Heart left ventricle (tissue), 16 donors: Measurements from ENCODE around the gene NDUFAF8. TPM values are rescaled to one million over a fixed set of nuclear protein-coding genes. Genes with fewer than 3 reads are reported as not detected.

Source experiments
- ATAC-seq, 4 donors: fragments of 200-7000 bp; cut with Tn5 transposase; one replicate each; pipeline ENCODE4 v1.9.1; 2020 to 2022; ENCODE audit warnings: moderate library complexity in 4 of 4, mild to moderate bottlenecking in 3 of 4, moderate number of reproducible peaks in 1 of 4
- DNase-seq, 5 donors: peaks; one replicate each; pipeline ENCODE4 v3.0.0-alpha.2; 2020
- H3K27ac ChIP-seq, 12 donors: fragments of 200-600 bp; sonication (generic) in 4 of 12; one replicate each; pipeline versions ENCODE4 v1.5.0 to v1.8.0; 2016 to 2022; ENCODE audit warnings: mild to moderate bottlenecking in 2 of 12
- H3K27me3 ChIP-seq, 9 donors: fragments of 200-600 bp; sonication (generic) in 2 of 9; one replicate each; pipeline versions ENCODE4 v1.5.1 to v1.8.0; 2016 to 2022; ENCODE audit warnings: mild to moderate bottlenecking in 3 of 9
- H3K36me3 ChIP-seq, 9 donors: fragments of 200-600 bp; sonication (generic) in 2 of 9; one replicate each; pipeline versions ENCODE4 v1.5.0 to v1.8.0; 2018 to 2022; ENCODE audit warnings: mild to moderate bottlenecking in 2 of 9
- H3K4me1 ChIP-seq, 12 donors: fragments of 200-600 bp; sonication (generic) in 4 of 12; one replicate each; pipeline versions ENCODE4 v1.5.0 to v1.8.0; 2016 to 2022; ENCODE audit warnings: mild to moderate bottlenecking in 3 of 12
- H3K4me3 ChIP-seq, 12 donors: fragments of 200-600 bp; sonication (generic) in 4 of 12; one replicate each; pipeline versions ENCODE4 v1.5.0 to v1.8.0; 2017 to 2022; ENCODE audit warnings: mild to moderate bottlenecking in 9 of 12, moderate library complexity in 4 of 12
- H3K9me3 ChIP-seq, 12 donors: fragments of 200-600 bp; sonication (generic) in 4 of 12; one replicate each; pipeline versions ENCODE4 v1.5.0 to v1.8.0; 2016 to 2022; ENCODE audit warnings: mild to moderate bottlenecking in 1 of 12
- CTCF ChIP-seq, 12 donors: fragments of 200-600 bp; sonication (generic) in 4 of 12; IDR thresholded peaks; one replicate each; pipeline versions ENCODE4 v1.5.0 to v1.8.0; 2018 to 2022; ENCODE audit warnings: antibody characterized with exemption in 12 of 12, mild to moderate bottlenecking in 5 of 12
- POLR2A ChIP-seq, 2 donors: fragments of 450-650 bp; IDR thresholded peaks; one replicate each; pipeline ENCODE4 v1.6.1; 2017; ENCODE audit warnings: antibody characterized with exemption in 2 of 2, mild to moderate bottlenecking in 2 of 2, moderate library complexity in 2 of 2
- WGBS, 4 donors: extraction: QIAGEN DNeasy Blood & Tissue Kit in 2 of 4; methylation state at CpG; one replicate each; pipeline versions ENCODE4 v1.1.5 to v1.1.7; 2013 to 2018; 5-methylcytosine and 5-hydroxymethylcytosine counted together
- intact Hi-C, 10 donors: fragments of 100-400 bp; cut with DNase I; formaldehyde crosslinking; loops; one replicate each; pipeline versions ENCODE4 v1.11.1 to v1.14.2; 2022
- polyA plus RNA-seq, 2 donors: library from polyadenylated mRNA; stranded (reverse); fragments of 200-250 nt; gene quantifications; one replicate each; pipeline ENCODE4 v1.2.3, GENCODE V29; 2013
- total RNA-seq, 9 donors: library from RNA; depleted of rRNA in 2 of 9; stranded (reverse); fragments of >200 nt in 2 of 9; fragmentation: NEBNext Ultra II Directional in 3 of 9; extraction: Animal tissue kit (Norgen Biotek cat#: 25700) in 3 of 9; gene quantifications; one replicate each; pipeline versions ENCODE4 v1.1.0 to v1.2.4, GENCODE V29; 2016 to 2023
- donor health status: ischemic (EF 13 %, LVEDD 7.1; RV severe dilation, severe dysfunction).
- donor health status: healthy with polysubstance abuse.
- donor health status: DM: no; HTN: yes; CAD: no.
- donor health status: DM: no; HTN: no; CAD: no.
- donor health status: ischemic (EF 25% LVEDD 6.9; RV normal size, moderate dysfunction).
- donor health status: ischemic (EF 25% LVEDD 5.7; RV mildly dilated, moderate dysfunction).
- donor health status: healthy.
- donor health status: DM: yes; HTN: yes; CAD: no.
- donor health status: ischemic (EF 35%, LVEDD 5.7; RV mildly dilated, moderate dysfunction).
- donor health status: nonischemic (EF 11% LVEDD 7.7; RV severe dilation, severe dysfunction).
- donor health status: DM: yes; HTN: yes; CAD: no.
- donor health status: PGD.
- donor health status: ischemic (EF 29% LVEDD 5.4; RV normal size, mild dysfunction).
- donor health status: nonischemic (EF 23%, LVEDD 6.1; RV moderate dilation, normal function).

NDUFAF8 gene
- total and polyA plus RNA-seq, 11 donors = 26.7 to 77.1 (median 50.2) TPM

GRCh38 chr17:81213978-81214377, 25.1 kb upstream of the NDUFAF8 start:
- peaks cover 0 to 9% (median 0%) of the 10 kb centered on the region in 12 donors for H3K4me1 ChIP-seq
- WGBS, 4 donors = 95 to 97% (median 97%) methylated on average over 8 of the region's 8 CpGs
- peaks cover 0 to 5% (median 0%) of the 10 kb centered on the region in 9 donors for H3K36me3 ChIP-seq
- TF ChIP-seq CTCF (IDR thresholded peaks at IDR 0.05) (no peak), POLR2A (IDR thresholded peaks at IDR 0.05) (no peak)
- no peak overlapping the region for H3K27ac ChIP-seq
- H3K9me3 ChIP-seq = no peaks in the 10 kb centered on the region
- ATAC-seq (no peak), DNase-seq (no peak)
- intact Hi-C loops = no loop called here
- H3K4me3 ChIP-seq = no peak overlapping the region
- no peaks in the 10 kb centered on the region for H3K27me3 ChIP-seq

GRCh38 chr17:81217491-81217890, 21.6 kb upstream of the NDUFAF8 start:
- Histone ChIP-seq H3K4me3 (no peak overlapping the region), H3K4me1 (peaks cover 6 to 15% (median 11%) of the 10 kb centered on the region in 12 donors), H3K27me3 (no peaks in the 10 kb centered on the region), H3K27ac (no peak overlapping the region), H3K36me3 (peaks cover 0 to 12% (median 3%) of the 10 kb centered on the region in 9 donors), H3K9me3 (no peaks in the 10 kb centered on the region)
- no peak for DNase-seq
- intact Hi-C loops = no loop called here
- WGBS, 4 donors = 89 to 98% (median 91%) methylated on average over 18 of the region's 18 CpGs
- TF ChIP-seq CTCF (IDR thresholded peaks at IDR 0.05) (no peak), POLR2A (IDR thresholded peaks at IDR 0.05) (no peak)
- ATAC-seq = no peak

- WGBS, 4 donors = 85 to 93% (median 88%) methylated on average over 12 to 13 of the region's 13 CpGs
- ATAC-seq (no peak), DNase-seq (no peak)
Measured at GRCh38 chr17:81218459-81218858, 20.7 kb upstream of the NDUFAF8 start.

GRCh38 chr17:81218991-81219390, 20.1 kb upstream of the NDUFAF8 start:
- DNase-seq = no peak
- 94 to 97% (median 94%) methylated on average over 11 of the region's 11 CpGs for WGBS, 4 donors

More at GRCh38 chr17:81218459-81218858, 20.7 kb upstream of the NDUFAF8 start:
- Histone ChIP-seq H3K27ac (no peak overlapping the region), H3K4me3 (no peak overlapping the region), H3K9me3 (no peaks in the 10 kb centered on the region), H3K27me3 (no peaks in the 10 kb centered on the region), H3K4me1 (peaks cover 6 to 20% (median 15%) of the 10 kb centered on the region in 12 donors), H3K36me3 (peaks cover 0 to 12% (median 3%) of the 10 kb centered on the region in 9 donors)
- TF ChIP-seq POLR2A (IDR thresholded peaks at IDR 0.05) = no peak
- TF ChIP-seq CTCF (IDR thresholded peaks at IDR 0.05) = no peak
- intact Hi-C loops = no loop called here

More at GRCh38 chr17:81218991-81219390, 20.1 kb upstream of the NDUFAF8 start:
- intact Hi-C loops = no loop called here
- no peak for ATAC-seq
- TF ChIP-seq CTCF (IDR thresholded peaks at IDR 0.05) (no peak), POLR2A (IDR thresholded peaks at IDR 0.05) (no peak)
- no peaks in the 10 kb centered on the region for H3K27me3 ChIP-seq
- no peak overlapping the region for H3K27ac ChIP-seq
- no peaks in the 10 kb centered on the region for H3K9me3 ChIP-seq
- no peak overlapping the region for H3K4me3 ChIP-seq
- H3K36me3 ChIP-seq = peaks cover 0 to 12% (median 3%) of the 10 kb centered on the region in 9 donors
- peaks cover 6 to 25% (median 18%) of the 10 kb centered on the region in 12 donors for H3K4me1 ChIP-seq
